ENCODE measurements around the gene ABCC5. TPM values are rescaled to one million over a fixed set of nuclear protein-coding genes. Genes with fewer than 3 reads are reported as not detected.
"Not testable (repeated sequence)": the region's sequence is repeated elsewhere in the genome, so short reads cannot be mapped to it uniquely, and the experiment has no call there.

ABCC5 gene
- total RNA-seq, 1 experiment from 2014 or later: 10.0 TPM

DNA sequence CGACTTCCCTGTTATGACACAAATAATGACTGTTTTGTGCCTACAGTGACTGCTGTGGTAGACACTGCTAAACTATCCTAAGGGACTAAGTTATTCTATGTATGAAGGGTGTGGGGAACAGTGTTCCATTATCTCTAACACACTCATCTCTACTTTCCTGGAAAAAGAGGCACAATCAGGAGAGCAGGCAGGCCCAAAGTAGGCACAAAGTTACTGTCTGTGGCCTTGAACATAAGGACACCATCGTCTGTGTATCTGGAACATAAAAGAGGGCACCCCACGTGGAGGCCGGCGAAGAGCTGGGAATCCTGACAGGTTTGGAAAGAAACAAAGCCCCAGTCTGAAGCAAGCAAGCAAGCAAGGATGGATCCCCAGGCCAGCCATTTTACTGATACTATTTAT is 1.5 kb downstream of the ABCC5 start:
- DNase-seq (ENCODE audit: low read depth): no peak

DNA sequence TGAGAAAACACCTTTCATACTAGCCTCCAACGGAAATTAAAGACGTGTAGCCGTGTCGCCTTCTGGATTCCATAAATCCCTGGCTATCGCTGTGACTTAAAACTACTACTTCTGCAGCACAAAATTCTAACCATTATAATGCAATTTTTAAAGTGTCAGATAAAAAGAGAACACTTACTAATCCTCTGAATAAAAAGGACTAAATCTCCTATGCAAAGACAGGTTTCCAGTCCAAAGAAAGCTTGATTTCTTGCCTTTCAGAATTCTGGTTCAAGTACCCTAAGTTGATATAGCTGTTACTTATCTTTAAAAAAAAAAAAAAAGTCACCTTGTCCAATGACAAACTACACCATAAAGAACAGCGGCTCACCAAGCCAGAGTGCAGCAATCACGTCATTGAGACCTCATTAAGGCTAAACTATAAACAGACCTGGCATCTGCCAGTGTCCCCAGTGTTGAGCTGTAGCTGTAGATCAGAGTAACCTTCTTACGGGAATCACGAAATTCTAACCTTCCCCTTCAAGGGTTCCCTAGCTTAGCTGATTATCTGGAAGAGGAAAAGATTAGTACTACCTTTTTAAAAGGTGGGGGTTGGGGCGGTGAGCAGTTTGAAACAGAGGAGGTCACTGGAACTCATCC is 2.2 kb downstream of the ABCC5 start:
- DNase-seq (ENCODE audit: low read depth): no peak

DNA sequence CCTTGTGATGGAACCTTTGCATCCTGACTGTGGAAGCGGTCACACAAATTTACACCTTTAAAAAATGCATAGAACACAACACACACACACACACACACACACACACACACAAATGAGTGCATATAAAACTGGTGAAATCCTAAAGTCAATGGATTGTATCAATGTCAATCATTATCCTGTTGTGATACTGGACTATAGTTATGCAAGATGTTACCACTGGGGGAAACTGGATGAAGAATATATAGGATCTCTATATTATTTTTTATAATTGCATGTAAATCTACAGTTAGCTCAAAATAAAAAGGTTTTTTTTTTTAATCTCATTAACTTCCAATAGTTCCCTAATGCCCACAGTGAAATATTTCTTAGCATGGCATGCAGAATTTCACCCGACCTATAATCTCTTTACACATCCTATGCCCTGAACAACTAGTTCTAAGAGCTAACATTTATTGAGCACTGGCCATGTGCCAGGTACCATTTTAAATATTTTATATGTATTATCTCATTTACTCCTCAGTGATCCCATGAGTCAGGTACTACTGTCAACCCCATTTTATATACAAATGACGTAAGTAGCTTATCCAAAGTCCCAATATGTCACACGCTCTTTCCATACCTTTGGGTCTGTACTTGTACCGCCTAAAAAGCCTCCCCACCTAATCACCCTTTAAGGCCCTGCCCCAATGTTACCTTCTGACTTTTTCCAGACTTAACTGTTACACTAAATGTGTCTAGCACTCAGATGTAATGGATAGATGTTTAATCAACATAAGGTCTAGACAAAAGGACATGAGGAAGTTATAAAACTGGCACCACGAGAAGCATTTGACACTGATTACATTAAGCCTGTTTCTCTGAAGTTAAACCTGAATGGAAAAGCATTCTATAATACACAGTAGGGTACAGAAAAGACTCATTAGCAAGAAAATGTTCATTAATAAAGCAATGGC is 5.5 kb downstream of the ABCC5 start:
- no peak for DNase-seq (ENCODE audit: low read depth)

DNA sequence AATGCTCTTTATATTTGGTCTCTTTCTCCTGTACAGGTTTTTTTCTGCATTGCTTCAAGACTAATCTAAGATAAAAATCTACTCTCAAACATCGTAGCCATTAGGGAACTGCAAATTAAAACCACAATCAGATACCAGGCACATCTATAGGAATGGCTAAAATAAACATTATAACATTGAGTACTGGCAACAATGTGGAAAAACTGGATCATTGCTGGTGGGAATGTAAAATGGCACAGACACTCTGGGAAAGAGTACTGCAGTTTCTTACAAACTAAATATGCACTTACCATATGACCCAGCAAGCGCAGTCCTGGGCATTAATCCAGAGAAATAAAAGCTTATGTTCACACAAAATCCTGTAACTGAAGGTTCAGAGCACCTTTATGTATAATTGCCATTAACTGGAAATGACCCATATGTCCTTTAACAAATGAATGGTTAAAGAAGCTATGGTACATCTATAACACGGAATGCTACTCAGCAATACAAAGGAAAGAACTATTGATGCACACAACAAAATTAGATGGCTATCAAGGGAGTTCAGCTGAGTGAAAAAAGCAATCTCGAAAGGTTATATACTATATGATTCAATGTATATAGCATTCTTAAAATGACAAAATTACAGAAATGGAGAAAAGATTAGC is 6.3 kb downstream of the ABCC5 start:
- no peak for DNase-seq (ENCODE audit: low read depth)

DNA sequence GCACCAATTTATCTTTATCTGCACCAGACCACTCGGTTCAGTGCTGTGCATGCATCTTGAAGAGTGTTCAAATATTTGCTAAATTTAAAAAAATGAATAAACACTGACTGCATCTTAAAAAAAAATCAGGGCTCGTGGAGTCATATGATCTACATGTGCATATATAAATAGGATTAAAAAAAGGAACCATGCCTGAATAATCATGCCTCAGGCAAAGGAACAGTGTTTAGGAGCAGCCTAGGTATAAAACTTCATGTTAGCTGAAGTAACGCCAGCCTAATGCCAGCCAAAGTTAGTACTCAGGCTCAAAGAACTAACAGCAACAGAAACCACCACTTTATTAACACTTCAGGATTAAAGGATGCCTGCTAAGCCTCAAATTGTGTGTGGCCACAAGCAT is 9.5 kb downstream of the ABCC5 start:
- DNase-seq (ENCODE audit: low read depth): no peak

DNA sequence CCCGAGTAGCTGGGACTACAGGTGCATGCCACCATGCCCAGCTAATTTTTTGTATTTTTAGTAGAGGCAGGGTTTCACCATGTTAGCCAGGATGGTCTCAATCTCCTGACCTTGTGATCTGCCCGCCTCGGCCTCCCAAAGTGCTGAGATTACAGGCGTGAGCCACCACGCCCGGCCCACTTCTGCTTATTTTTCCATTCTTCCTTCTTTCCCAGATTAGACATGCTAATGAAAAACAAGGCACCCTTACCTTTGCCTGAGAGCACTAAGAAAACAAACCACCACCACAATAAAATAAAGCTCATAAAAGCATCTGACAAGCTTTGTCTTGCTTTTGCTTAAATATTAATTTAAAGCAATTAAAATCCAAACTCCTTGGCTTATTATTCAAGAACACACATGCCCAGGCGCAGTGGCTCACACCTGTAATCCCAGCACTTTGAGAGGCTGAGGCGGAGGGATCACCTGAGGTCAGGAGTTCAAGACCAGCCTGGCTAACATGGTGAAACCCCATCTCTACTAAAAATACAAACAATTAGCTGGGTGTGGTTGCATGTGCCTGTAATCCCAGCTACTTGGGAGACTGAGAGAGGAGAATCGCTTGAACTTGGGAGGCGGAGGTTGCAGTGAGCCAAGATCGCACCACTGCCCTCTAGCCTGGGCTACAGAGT is 10.4 kb downstream of the ABCC5 start:
- DNase-seq (ENCODE audit: low read depth): not testable (repeated sequence)

DNA sequence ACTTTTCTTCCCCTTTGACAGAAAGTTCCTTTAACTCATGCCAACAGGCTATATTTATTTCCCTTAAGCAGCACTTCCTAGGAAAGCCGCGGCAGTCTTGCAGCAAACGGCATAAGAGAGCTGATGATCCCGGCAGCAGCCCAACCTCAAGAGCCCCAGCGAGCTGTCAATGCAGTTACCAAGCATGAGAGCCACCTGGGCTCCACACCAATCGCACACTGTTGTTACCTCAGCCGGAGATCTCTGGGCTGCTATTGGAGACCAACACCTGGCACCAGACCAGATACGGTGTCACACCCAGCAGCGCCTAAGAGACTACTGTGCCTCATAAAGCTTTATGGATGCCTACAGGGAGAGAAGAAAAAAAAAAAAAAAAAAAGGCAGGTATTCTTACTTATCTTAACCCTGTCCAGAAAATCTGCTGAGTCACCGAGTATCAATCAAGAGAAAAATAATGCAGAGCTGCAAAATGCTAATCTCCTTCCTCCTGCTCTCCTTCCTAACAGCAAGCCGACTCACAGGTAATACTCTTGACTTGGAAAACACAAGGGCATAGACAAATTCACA is 11.7 kb downstream of the ABCC5 start:
- peak; percentile 51 for DNase-seq (ENCODE audit: low read depth)

DNA sequence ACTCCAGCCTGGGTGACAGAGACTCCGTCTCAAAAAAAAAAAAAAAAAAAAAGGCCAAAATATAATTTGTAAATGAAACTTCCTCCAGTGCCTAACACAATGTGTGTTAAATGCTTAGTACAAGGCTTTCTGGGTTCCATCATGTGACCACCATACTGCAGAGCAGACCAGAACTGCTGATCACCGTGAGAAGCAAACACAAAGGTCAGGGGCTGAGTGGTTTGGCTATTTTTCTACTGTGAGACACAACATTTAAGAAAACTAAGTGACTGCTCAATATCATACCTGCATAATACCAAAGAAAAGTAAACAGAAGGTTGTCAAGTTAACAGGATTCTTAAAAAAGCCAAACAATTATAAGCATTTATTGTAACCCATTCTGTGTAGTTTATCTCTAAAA is 13.2 kb downstream of the ABCC5 start:
- no peak for DNase-seq (ENCODE audit: low read depth)

DNA sequence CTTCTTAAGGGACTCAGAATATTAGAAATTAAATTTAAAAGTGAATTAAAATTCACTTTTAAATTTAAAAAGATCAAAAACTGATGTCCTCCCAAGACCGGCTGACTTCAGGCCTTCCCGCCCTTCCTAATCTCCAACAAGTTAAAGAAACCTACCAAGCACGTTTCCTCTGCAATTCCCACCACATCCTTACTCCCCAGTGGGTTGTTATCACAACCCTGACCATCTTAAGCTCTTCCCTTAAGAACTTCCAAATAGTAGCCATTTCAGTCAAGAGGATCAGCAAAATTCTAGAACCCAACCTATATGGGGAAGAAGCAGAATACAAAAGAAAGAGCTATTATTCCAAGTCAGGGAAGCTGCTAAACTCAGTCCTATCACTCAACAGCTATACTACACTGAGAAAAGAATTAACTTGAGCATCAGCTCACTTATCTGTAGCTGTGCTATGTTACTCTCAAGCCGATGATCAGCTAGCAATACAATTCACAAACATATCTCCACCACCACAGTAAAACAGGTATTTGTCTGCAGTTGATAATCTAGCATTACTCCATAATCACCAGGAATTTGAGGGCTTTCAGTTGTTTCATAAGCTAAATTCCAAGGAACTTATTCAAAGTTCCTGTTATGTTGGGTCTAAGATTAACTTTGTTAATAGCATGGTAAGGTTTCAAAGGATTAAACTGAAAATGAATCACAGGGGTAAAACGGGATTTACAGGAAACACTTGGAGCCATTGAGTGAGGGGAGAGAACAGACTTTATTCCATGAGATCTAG is 14.3 kb downstream of the ABCC5 start:
- no peak for DNase-seq (ENCODE audit: low read depth)

DNA sequence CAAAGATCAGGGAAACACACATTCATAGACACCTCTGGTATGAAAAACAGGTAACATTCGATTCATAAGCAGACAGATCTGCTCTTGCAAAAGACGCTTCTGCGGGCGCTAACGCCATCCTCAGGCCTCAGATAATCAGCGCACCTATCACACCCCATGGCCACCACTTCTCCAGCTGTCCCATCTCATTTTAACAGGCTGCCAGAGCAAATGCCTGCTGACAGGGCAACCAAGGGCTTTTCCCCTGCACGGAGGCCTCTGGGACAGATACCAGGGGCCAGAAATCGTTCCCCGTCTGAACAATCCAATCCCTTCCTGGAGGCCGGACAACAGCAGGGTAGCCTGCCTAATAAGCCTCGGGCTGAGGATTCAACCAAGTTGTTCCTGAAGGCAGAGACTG is 15.2 kb downstream of the ABCC5 start:
- no peak for DNase-seq (ENCODE audit: low read depth)

DNA sequence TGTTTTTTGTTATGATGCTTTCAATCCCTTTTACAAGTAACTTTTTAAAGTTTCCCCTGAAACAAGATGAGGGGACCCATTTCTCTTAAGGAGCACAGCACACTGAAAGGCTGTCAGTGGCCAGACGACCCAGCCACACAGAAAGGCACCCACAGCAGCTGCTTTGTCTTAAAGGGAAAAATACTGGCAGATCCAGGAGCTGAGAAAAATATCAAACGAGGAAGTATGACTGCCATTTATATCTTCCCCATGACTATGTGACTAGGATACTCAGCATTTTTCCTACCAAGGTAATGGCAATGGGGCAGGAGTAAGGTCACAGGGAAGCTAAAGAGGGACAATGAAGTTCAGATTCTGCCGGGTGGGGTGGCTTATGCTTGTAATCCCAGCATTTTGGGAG is 15.9 kb downstream of the ABCC5 start:
- DNase-seq (ENCODE audit: low read depth): no peak

DNA sequence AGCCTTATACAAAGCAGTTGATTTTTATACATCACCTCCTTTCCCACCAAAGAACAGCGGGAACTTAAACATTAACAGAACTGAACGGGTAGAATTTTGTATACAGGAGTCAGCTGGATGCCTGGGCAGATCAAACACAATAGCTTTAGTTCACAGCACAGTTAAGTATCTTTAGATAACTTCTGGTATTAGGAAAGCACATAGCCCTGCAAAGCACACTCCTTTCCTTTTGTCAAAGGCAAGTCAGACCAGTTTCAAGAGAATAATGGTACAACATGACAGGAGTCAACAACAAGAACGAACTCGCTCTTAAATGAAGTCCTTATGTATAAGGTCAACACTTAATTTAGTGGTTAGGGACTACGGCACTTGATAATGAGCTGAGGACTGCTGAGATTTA is 26.3 kb downstream of the ABCC5 start:
- DNase-seq (ENCODE audit: low read depth): no peak

DNA sequence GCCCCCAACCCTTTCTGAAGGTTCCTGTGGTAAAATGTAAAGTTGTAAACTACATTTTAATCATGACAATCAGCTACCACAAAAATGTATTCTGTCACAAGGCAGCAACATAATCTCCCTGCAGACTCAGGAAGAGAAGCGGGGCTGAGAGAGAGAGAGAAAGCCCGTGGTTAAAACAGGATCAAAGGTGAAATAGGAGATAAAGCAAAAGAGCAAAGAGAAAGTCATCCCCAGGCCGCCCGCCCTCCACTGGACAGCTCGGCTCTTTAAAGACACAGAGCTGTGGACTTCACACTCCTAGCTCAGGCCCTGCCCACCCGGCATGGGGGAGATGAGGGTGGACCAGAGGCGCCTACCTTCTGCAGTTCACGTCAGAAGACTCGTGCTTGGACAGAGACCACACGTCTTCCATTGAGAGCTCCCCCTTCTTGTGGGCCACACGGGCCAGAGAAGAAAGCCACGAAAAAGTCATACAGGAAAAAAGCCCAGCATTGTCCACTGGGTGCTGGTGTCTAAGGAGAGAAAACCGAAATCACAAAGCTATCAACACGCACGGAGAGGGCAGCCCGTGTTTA is 29.4 kb downstream of the ABCC5 start:
- no peak for DNase-seq (ENCODE audit: low read depth)

DNA sequence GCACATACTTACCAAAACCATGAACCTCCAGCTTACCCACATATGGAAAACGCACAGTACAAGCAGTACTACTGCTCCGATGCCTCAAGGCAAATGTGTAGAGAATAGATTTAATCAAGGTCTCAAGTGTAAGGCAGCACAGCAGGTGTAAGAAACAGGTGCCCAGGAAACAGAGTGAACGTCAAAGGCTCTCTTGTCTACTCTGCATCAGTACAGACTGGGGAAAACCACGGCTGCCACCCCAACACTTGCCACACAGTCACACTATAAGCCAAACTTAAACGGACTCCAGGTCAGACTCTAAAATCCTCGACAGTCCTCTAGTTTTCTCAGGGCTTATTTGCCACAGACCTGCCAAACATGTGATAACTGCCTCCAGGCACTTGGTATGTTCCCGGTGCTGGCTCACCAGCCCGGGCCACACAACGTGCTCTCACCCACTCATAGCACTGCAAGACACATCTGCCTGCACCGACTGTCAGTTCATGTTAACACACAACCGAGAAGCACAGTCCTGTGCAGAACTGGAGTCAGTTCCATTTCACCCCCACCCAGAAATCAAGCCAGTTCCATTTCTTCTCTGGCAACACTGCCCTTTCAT is 30.6 kb downstream of the ABCC5 start:
- no peak for DNase-seq (ENCODE audit: low read depth)

DNA sequence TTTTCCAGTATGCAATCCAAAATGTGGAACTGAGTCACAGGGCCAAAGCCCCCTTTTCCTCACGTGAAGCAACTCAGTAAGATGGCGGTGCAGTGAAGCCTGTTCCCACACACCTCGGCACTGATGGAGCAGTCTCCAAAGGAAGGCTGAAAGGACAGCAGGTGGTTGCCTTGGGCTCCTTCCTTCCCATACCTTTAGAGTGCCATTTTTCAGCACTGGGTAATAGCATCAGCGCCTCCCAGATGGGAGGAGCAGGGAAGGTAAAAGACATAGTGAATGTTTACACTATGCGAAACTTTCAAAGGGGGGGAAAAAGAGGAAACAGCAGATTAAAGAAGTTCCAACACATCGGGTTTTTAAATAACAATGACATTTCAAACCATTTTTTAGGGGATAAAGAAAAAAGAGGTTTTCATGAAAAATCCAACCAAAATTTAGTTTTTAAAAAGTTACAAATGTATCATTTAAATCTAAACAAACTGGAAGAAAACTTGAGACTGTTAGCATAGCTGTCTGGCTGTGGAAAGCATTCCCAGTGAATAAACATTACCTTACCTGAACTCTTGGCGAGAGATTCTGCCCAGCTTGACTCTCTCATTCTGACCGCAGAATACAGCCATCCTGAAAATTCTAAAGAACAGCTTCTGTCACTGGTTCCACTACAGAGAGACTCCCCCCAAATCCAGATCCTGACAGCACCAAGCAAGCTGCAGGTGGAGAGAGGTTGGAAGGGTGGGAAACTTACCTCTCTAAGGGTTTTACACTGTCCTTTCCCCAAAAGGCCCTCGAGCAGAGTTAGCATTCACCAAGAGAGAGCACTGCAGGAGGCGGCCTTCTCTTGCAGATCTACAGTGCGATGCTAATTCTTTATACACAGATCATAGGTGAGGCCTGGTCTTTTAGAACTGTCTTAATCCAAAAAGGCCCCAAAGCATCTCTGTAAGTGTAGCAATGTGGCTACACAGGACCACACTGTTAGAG is 32.6 kb downstream of the ABCC5 start:
- no peak for DNase-seq (ENCODE audit: low read depth)

DNA sequence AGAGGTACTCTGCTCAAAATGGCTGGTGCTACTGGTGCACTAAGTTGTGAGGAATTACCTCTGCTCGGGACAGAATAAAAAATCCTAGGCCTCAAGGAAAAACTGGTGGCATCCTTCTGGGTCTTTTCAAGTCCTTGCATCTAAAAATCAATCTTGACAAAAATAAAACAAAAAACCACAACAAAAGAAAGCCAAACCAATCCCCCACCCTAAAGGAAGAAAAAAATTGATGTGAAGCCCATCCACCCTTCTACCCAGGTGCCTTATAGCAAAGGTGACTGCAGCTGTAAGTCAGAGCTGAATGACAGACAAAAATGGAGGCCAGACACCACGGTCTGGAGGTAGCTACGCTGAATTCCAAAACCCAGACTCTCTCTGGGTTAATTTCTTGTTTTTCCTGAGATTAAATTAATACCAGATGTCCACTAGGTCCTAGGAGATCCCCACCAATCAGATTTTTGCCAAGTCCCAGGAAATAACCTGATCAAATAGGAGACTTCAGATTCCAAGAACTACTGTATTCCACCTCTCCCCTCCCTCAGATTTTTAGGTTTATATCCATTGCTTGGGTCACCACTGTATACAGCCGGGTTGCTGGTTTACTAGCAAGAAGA is 33.5 kb downstream of the ABCC5 start:
- no peak for DNase-seq (ENCODE audit: low read depth)

DNA sequence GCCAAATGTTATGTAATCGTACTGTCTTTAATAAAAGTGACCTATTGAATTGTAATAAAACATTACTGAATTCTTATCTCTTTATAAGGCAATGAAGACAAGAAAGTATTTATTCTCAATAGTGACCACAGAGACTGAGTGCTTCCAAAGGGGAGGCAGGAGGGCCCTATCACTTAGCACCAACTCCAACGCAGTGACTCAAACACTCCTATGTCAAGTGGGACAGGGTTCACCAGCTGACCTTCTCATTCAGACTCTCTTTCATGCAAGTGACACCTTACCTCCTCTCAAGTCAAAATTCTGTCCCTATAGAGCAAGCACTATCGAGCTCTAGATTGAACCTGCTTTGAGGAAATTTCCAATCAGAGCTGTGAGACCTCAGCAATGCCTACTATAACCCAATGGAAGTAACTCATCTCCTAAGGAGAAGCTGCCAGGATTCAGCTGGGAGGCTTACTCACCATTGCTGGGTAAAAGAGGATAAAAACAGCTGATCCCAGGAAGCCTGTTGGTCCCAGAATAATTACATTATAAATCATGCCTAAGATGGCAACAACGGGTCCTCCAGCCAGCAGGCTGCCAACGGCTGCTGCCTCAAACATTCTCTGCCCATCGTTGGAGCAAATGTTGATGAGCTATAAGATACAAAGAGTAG is 35.6 kb downstream of the ABCC5 start:
- DNase-seq (ENCODE audit: low read depth): no peak

DNA sequence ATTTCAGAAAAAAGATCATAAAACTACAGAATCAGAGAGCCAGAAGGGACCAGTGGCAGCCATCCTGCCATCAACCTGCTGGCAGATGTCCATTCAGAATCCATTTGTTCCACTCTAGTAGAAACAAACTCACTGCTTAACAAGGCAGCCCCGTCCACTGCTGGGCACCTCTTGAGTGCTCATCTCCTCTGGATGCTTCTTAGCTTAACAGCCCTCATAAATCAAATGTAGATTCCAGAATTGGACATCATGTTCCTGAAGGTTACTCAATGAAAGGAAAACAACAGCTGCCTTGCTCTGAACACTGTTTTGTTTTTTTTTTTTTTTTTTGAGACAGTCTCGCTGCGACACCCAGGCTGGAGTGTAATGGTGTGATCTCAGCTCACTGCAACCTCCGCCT is 37.3 kb downstream of the ABCC5 start:
- no peak for DNase-seq (ENCODE audit: low read depth)

Measured in Daoy (cell line).